RWPE2 (cell line): ENCODE data around the gene PDE11A.
"Not testable (repeated sequence)": the region's sequence is repeated elsewhere in the genome, so short reads cannot be mapped to it uniquely, and the experiment has no call there.

Experiments used
- ATAC-seq: fragments of 200-7000 bp; cut with Tn5 transposase; 3 replicates; pipeline ENCODE4 v1.9.1; 2021; ENCODE audit warnings: low read depth
- DNase-seq: peaks from one replicate; pipeline ENCODE4 v3.0.0-alpha.2; 2020; ENCODE audit warnings: low spot score
- H3K27ac ChIP-seq: fragments of 450-650 bp; 2 replicates; pipeline ENCODE4 v1.5.1; 2017; ENCODE audit warnings: mild to moderate bottlenecking; ENCODE audit not compliant: poor library complexity, severe bottlenecking
- H3K27me3 ChIP-seq: fragments of 250-450 bp; sonication (Bioruptor Pico); 2 replicates; pipeline ENCODE4 v1.5.1; 2021; ENCODE audit warnings: mild to moderate bottlenecking, moderate library complexity; ENCODE audit not compliant: insufficient read depth, poor library complexity, severe bottlenecking
- H3K36me3 ChIP-seq: fragments of 250-450 bp; sonication (Bioruptor Pico); 2 replicates; pipeline ENCODE4 v1.5.1; 2020; ENCODE audit warnings: low read depth, mild to moderate bottlenecking, moderate library complexity
- H3K4me1 ChIP-seq: fragments of 250-450 bp; sonication (Bioruptor Pico); 2 replicates; pipeline ENCODE4 v1.5.1; 2021; ENCODE audit warnings: mild to moderate bottlenecking, moderate library complexity; ENCODE audit not compliant: insufficient read depth, poor library complexity, severe bottlenecking
- H3K4me3 ChIP-seq: fragments of 250-450 bp; sonication (Bioruptor Pico); 2 replicates; pipeline ENCODE4 v1.5.1; 2021; ENCODE audit warnings: mild to moderate bottlenecking, moderate library complexity; ENCODE audit not compliant: severe bottlenecking
- H3K9me3 ChIP-seq: fragments of 250-450 bp; sonication (Bioruptor Pico); 2 replicates; pipeline ENCODE4 v1.5.1; 2021; ENCODE audit warnings: mild to moderate bottlenecking, moderate library complexity; ENCODE audit not compliant: severe bottlenecking
- CTCF ChIP-seq: fragments of 450-650 bp; IDR thresholded peaks from one replicate; pipeline ENCODE4 v1.5.1; 2017; ENCODE audit warnings: mild to moderate bottlenecking, moderate library complexity; ENCODE audit not compliant: poor library complexity, severe bottlenecking

The PDE11A gene

GRCh38 chr2:177843188-177843587, 229.4 kb downstream of the PDE11A start:
- TF ChIP-seq CTCF = no peak
- Histone ChIP-seq H3K27me3 (peaks cover 4% of the 10 kb centered on the region), H3K36me3 (no peaks in the 10 kb centered on the region), H3K27ac (no peak overlapping the region), H3K9me3 (no peaks in the 10 kb centered on the region), H3K4me1 (no peaks in the 10 kb centered on the region), H3K4me3 (no peak overlapping the region)
- ATAC-seq = no peak
- no peak for DNase-seq

GRCh38 chr2:177842243-177842642, 230.3 kb downstream of the PDE11A start:
- no peak for ATAC-seq
- DNase-seq = no peak
- Histone ChIP-seq H3K9me3 (no peaks in the 10 kb centered on the region), H3K4me3 (no peak overlapping the region), H3K36me3 (no peaks in the 10 kb centered on the region), H3K27me3 (peaks cover 4% of the 10 kb centered on the region), H3K4me1 (no peaks in the 10 kb centered on the region), H3K27ac (no peak overlapping the region)
- TF ChIP-seq CTCF = no peak

GRCh38 chr2:177835418-177836204, 237.0 kb downstream of the PDE11A start:
- not testable (repeated sequence) for H3K4me3 ChIP-seq, H3K36me3 ChIP-seq, H3K27ac ChIP-seq, H3K27me3 ChIP-seq, H3K4me1 ChIP-seq, ATAC-seq, DNase-seq, H3K9me3 ChIP-seq

- TF ChIP-seq CTCF = no peak
- H3K27me3 ChIP-seq = no peaks in the 10 kb centered on the region
- no peaks in the 10 kb centered on the region for H3K9me3 ChIP-seq
- H3K27ac ChIP-seq = no peak overlapping the region
- H3K36me3 ChIP-seq = no peaks in the 10 kb centered on the region
- no peaks in the 10 kb centered on the region for H3K4me1 ChIP-seq
- H3K4me3 ChIP-seq = no peak overlapping the region
- ATAC-seq (no peak), DNase-seq (no peak)
Observed at GRCh38 chr2:177832611-177833433, 239.8 kb downstream of the PDE11A start.

- no peak for ATAC-seq
- Histone ChIP-seq H3K4me3 (no peak overlapping the region), H3K36me3 (no peaks in the 10 kb centered on the region), H3K4me1 (no peaks in the 10 kb centered on the region), H3K9me3 (no peaks in the 10 kb centered on the region), H3K27me3 (no peaks in the 10 kb centered on the region), H3K27ac (no peak overlapping the region)
- no peak for DNase-seq
- TF ChIP-seq CTCF = no peak
Observed at GRCh38 chr2:177830881-177831386, 241.6 kb downstream of the PDE11A start.
